Fibroblast of pulmonary artery (primary cell): ENCODE results near the gene ASCC3.
A peak's percentile ranks its signal among the peaks of the same experiment; 100 is the strongest.

ENCODE experiments used
- DNase-seq: peaks from one replicate; pipeline ENCODE4 v3.0.0-alpha.2; 2010; ENCODE audit warnings: low read depth
- H3K4me3 ChIP-seq: replicated peaks from 2 replicates; pipeline ENCODE4 v1.5.1; 2011; ENCODE audit warnings: low read depth, mild to moderate bottlenecking, control low read depth, low read length, moderate library complexity
- TF ChIP-seq, protein P1 (sequence below): IDR thresholded peaks from 2 replicates; pipeline ENCODE4 v1.5.1; 2011; ENCODE audit warnings: mild to moderate bottlenecking, control low read depth, low read length, inconsistent platforms; ENCODE audit errors: missing control alignments

ASCC3 gene

GRCh38 chr6:100622907-100623692, 258.0 kb downstream of the ASCC3 start:
- H3K4me3 ChIP-seq: no peak overlapping the region
- TF ChIP-seq, protein P1, sequence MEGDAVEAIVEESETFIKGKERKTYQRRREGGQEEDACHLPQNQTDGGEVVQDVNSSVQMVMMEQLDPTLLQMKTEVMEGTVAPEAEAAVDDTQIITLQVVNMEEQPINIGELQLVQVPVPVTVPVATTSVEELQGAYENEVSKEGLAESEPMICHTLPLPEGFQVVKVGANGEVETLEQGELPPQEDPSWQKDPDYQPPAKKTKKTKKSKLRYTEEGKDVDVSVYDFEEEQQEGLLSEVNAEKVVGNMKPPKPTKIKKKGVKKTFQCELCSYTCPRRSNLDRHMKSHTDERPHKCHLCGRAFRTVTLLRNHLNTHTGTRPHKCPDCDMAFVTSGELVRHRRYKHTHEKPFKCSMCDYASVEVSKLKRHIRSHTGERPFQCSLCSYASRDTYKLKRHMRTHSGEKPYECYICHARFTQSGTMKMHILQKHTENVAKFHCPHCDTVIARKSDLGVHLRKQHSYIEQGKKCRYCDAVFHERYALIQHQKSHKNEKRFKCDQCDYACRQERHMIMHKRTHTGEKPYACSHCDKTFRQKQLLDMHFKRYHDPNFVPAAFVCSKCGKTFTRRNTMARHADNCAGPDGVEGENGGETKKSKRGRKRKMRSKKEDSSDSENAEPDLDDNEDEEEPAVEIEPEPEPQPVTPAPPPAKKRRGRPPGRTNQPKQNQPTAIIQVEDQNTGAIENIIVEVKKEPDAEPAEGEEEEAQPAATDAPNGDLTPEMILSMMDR: no peak
- peak; percentile 65 for DNase-seq

- TF ChIP-seq, protein P1: no peak
- DNase-seq: peak; percentile 78
- H3K4me3 ChIP-seq: no peak overlapping the region
These were observed 260.9 kb downstream of the ASCC3 start for GRCh38 chr6:100620085-100620840.

DNA sequence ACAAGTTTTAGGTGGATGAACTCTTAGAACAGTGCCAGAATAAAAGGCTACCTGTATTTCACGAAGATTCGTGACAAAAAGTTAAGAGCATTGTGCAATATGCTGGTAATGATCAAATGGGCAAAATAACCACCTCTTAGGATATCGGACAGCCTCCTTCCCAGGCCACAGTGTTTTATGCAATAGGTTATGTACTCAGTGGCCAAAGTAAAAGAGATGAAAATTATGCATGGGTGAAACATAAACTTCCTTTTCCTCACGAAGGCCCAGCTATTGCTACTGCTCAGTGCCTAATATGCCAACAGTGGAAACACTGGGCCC, 262.8 kb downstream of the ASCC3 start:
- DNase-seq: no peak
- TF ChIP-seq, protein P1: no peak

GRCh38 chr6:100617633-100618350, 263.3 kb downstream of the ASCC3 start:
- H3K4me3 ChIP-seq: no peak overlapping the region
- TF ChIP-seq, protein P1: no peak
- DNase-seq: peak; percentile 15

More for the DNA sequence above, 262.8 kb downstream of the ASCC3 start:
- H3K4me3 ChIP-seq: no peak overlapping the region

DNA sequence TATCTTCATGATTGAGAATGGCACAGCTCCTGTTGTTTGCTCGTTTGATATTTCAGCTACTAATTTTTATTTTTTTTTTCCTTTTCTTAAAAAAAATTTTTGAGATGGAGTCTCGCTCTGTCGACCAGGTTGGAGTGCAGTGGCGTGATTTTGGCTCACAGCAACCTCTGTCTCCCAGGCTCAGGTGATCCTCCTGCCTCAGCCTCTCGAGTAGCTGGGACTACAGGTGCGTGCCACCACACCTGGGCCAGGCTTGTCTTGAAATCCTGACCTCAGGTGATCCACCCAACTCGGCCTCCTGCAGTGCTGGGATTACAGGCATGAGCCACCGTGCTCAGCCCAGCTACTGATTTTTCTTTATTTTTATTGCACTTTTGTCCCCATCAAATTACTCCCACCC, 266.2 kb downstream of the ASCC3 start:
- no peak for DNase-seq
- no peak overlapping the region for H3K4me3 ChIP-seq
- TF ChIP-seq, protein P1: no peak

GRCh38 chr6:100614386-100614785, 266.7 kb downstream of the ASCC3 start:
- DNase-seq: no peak
- H3K4me3 ChIP-seq: no peak overlapping the region
- TF ChIP-seq, protein P1: no peak
